ENCODE data around the gene BCL2. TPM values are rescaled to one million over a fixed set of nuclear protein-coding genes. Genes with fewer than 3 reads are reported as not detected.

The BCL2 gene
- total RNA-seq, 1 experiment from 2014 or later: 2.5 TPM

DNA sequence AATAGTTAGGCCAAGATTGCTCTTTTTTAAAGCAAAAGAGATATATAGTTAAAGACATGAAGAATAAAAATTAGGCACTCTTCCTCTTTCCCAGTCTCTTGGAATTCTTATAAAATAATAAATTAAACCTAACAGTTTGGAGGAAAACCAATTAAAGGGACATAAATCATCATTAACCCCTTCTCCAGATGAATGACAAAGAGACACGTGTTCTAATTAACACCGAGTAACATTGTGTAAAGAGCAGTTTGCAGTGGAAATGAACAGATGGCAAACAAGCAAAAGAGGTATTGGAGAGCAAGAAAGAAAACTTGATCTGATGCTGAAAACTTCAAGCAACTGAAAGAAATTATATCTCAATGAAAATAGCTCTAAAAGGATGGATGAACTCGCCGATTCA, 48.4 kb downstream of the BCL2 start:
- no peaks in the 10 kb centered on the region for H4K20me1 ChIP-seq (ENCODE audit: insufficient read depth)
- CTCF ChIA-PET: no interaction called here
- POLR2A ChIA-PET: no interaction called here

More for the DNA sequence above, 48.4 kb downstream of the BCL2 start:
- Histone ChIP-seq H3K36me3 (ENCODE audit: control insufficient read depth in 1 of 2, insufficient read depth in 2 of 2, low read length in 2 of 2) (no peaks in the 10 kb centered on the region), H3K9me2 (ENCODE audit: insufficient read depth) (no peaks in the 10 kb centered on the region), H3K4me1 (ENCODE audit: control insufficient read depth in 1 of 2, insufficient read depth in 2 of 2, low read length in 2 of 2) (no peaks in the 10 kb centered on the region), H3K27me3 (ENCODE audit: insufficient read depth, low read length) (0 out of 2 replicates have a peak, but pooled peaks cover 3% of the 10 kb centered on the region), H3K27ac (ENCODE audit: low read depth, low read length) (no peak overlapping the region), H2AFZ (ENCODE audit: low read depth, low read length, poor library complexity, severe bottlenecking) (no peak overlapping the region), H3K9me3 (ENCODE audit: control insufficient read depth in 1 of 2, insufficient read depth in 1 of 2, low read depth in 1 of 2, low read length in 2 of 2) (no peaks in the 10 kb centered on the region), H3K9ac (ENCODE audit: low read length) (no peak overlapping the region), H3K79me2 (ENCODE audit: insufficient read depth, low read length) (no peaks in the 10 kb centered on the region), H3K4me3 (replicated peaks in 1 of 2; ENCODE audit: low read depth in 1 of 2, low read length in 2 of 2) (no peak overlapping the region), H3K4me2 (ENCODE audit: low read length) (no peak overlapping the region)
- RAD21 ChIA-PET (ENCODE audit: low non-redundant PET in 1 of 2, low total read pairs in 2 of 2, uncharacterized antibody in 2 of 2, unreplicated experiment in 2 of 2): no interaction called here
- intact Hi-C loops (cut with micrococcal nuclease): no loop called here
- BruUV-seq (replicated peaks): no TSS peak
- TF ChIP-seq EZH2phosphoT487 (IDR thresholded peaks at IDR 0.05; ENCODE audit: borderline replicate concordance) (no peak), FOSL1 (IDR thresholded peaks at IDR 0.05; ENCODE audit: low read depth) (no peak), RAD21 (IDR thresholded peaks at IDR 0.05; ENCODE audit: low read depth) (no peak), CBX3 (IDR thresholded peaks at IDR 0.05; ENCODE audit: low read depth) (no peak), EZH2 (IDR thresholded peaks at IDR 0.05) (no peak), ZNF274 (IDR thresholded peaks at IDR 0.05; ENCODE audit: low read depth, low read length) (no peak), POLR2A (IDR thresholded peaks at IDR 0.05; ENCODE audit: borderline replicate concordance, extremely low read depth, insufficient read depth, insufficient read length) (no peak), CEBPB (IDR thresholded peaks at IDR 0.05; ENCODE audit: low read depth) (no peak), ELF1 (IDR thresholded peaks at IDR 0.05; ENCODE audit: borderline replicate concordance, low read depth) (no peak)
- TF ChIP-seq, protein P1, sequence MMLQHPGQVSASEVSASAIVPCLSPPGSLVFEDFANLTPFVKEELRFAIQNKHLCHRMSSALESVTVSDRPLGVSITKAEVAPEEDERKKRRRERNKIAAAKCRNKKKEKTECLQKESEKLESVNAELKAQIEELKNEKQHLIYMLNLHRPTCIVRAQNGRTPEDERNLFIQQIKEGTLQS (IDR thresholded peaks at IDR 0.05): no peak
- TF ChIP-seq, protein P2, sequence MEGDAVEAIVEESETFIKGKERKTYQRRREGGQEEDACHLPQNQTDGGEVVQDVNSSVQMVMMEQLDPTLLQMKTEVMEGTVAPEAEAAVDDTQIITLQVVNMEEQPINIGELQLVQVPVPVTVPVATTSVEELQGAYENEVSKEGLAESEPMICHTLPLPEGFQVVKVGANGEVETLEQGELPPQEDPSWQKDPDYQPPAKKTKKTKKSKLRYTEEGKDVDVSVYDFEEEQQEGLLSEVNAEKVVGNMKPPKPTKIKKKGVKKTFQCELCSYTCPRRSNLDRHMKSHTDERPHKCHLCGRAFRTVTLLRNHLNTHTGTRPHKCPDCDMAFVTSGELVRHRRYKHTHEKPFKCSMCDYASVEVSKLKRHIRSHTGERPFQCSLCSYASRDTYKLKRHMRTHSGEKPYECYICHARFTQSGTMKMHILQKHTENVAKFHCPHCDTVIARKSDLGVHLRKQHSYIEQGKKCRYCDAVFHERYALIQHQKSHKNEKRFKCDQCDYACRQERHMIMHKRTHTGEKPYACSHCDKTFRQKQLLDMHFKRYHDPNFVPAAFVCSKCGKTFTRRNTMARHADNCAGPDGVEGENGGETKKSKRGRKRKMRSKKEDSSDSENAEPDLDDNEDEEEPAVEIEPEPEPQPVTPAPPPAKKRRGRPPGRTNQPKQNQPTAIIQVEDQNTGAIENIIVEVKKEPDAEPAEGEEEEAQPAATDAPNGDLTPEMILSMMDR (IDR thresholded peaks at IDR 0.05 in 2 of 3, conservative IDR thresholded peaks at IDR 0.05 in 1 of 3; ENCODE audit: borderline replicate concordance in 1 of 3, insufficient read depth in 1 of 3, low read depth in 2 of 3, low read length in 2 of 3): no peak
- TF ChIP-seq, protein P3, sequence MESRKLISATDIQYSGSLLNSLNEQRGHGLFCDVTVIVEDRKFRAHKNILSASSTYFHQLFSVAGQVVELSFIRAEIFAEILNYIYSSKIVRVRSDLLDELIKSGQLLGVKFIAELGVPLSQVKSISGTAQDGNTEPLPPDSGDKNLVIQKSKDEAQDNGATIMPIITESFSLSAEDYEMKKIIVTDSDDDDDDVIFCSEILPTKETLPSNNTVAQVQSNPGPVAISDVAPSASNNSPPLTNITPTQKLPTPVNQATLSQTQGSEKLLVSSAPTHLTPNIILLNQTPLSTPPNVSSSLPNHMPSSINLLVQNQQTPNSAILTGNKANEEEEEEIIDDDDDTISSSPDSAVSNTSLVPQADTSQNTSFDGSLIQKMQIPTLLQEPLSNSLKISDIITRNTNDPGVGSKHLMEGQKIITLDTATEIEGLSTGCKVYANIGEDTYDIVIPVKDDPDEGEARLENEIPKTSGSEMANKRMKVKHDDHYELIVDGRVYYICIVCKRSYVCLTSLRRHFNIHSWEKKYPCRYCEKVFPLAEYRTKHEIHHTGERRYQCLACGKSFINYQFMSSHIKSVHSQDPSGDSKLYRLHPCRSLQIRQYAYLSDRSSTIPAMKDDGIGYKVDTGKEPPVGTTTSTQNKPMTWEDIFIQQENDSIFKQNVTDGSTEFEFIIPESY (IDR thresholded peaks at IDR 0.05; ENCODE audit: extremely low read depth, insufficient replicate concordance, low read length): no peak
- ATAC-seq (no peak), DNase-seq (ENCODE audit: low read depth, low spot score) (no peak)
